HCT116 (cell line): ENCODE data around the gene AXIN2. TPM values are rescaled to one million over a fixed set of nuclear protein-coding genes. Genes with fewer than 3 reads are reported as not detected.
A peak's percentile ranks its signal among the peaks of the same experiment; 100 is the strongest.

Experiments used
- ATAC-seq: fragments of 200-7000 bp; cut with Tn5 transposase; 2 replicates; pipeline ENCODE4 v1.9.1; 2020; ENCODE audit warnings: mild to moderate bottlenecking, moderate library complexity
- BruUV-seq: library from RNA; stranded (reverse); fragments of 400-500 nt; replicated peaks from 2 replicates; lab custom pipeline; 2021; lab: Mats Ljungman, UMichigan
- CTCF ChIA-PET: fragments of 300-600 bp; sonication (Branson Sonifier 250); formaldehyde crosslinking; loops from one replicate; lab custom pipeline; 2021; ENCODE audit warnings: antibody characterized with exemption; lab: Charles Lee
- POLR2A ChIA-PET: fragments of 300-600, 350-600 bp; sonication (Branson Sonifier 250); formaldehyde crosslinking; loops from one replicate; lab custom pipeline; 2021; ENCODE audit warnings: antibody characterized with exemption; lab: Charles Lee
- RAD21 ChIA-PET, 2 experiments: fragments of 300-600 bp; sonication (Branson Sonifier 250); formaldehyde crosslinking; loops; one replicate each; lab custom pipeline; 2023; ENCODE audit warnings: low total read pairs in 2 of 2; ENCODE audit not compliant: uncharacterized antibody in 2 of 2, unreplicated experiment in 2 of 2, low non-redundant PET in 1 of 2; lab: Charles Lee
- DNase-seq: peaks from one replicate; pipeline ENCODE4 v3.0.0-alpha.2; 2010; ENCODE audit warnings: low read depth, low spot score
- H2AFZ ChIP-seq: fragments of 200-600 bp; shearing (Covaris generic), sonication (generic); 2 replicates; pipeline ENCODE4 v1.6.1; 2017; ENCODE audit warnings: low read depth, mixed run types, mixed read lengths, antibody characterized with exemption, low read length; ENCODE audit not compliant: poor library complexity, severe bottlenecking
- H3K27ac ChIP-seq: 2 replicates; pipeline ENCODE4 v1.5.1; 2012; ENCODE audit warnings: low read depth, low read length
- H3K27me3 ChIP-seq: fragments of 200-600 bp; sonication (generic); 2 replicates; pipeline ENCODE4 v1.6.1; 2016; ENCODE audit warnings: mixed run types, low read length, mixed read lengths; ENCODE audit not compliant: insufficient read depth
- H3K36me3 ChIP-seq, 2 experiments: fragments of 200-500 bp in 1 of 2; fragments of 200-600 bp in 1 of 2; sonication (Bioruptor generic) in 1 of 2; sonication (generic) in 1 of 2; 2 replicates each; pipeline versions ENCODE4 v1.5.1 to v1.6.1; 2014 to 2016; ENCODE audit warnings: low read length in 2 of 2, inconsistent platforms in 1 of 2, mixed read lengths in 1 of 2, mixed run types in 1 of 2; ENCODE audit not compliant: insufficient read depth in 2 of 2, control insufficient read depth in 1 of 2
- H3K4me1 ChIP-seq, 2 experiments: fragments of 200-600 bp in 1 of 2; sonication (generic) in 1 of 2; 2 replicates each; pipeline versions ENCODE4 v1.5.1 to v1.6.1; 2012 to 2017; ENCODE audit warnings: low read length in 2 of 2, inconsistent platforms in 1 of 2, mild to moderate bottlenecking in 1 of 2, mixed read lengths in 1 of 2, mixed run types in 1 of 2, moderate library complexity in 1 of 2; ENCODE audit not compliant: insufficient read depth in 2 of 2, control insufficient read depth in 1 of 2
- H3K4me2 ChIP-seq: fragments of 200-600 bp; sonication (generic); 2 replicates; pipeline ENCODE4 v1.6.1; 2017; ENCODE audit warnings: mixed run types, low read length, mixed read lengths
- H3K4me3 ChIP-seq, 2 experiments: fragments of 200-600 bp in 1 of 2; sonication (generic) in 1 of 2; replicated peaks in 1 of 2; 2 replicates each; pipeline ENCODE4 v1.5.1; 2011 to 2016; ENCODE audit warnings: low read length in 2 of 2, control low read depth in 1 of 2, low read depth in 1 of 2, mild to moderate bottlenecking in 1 of 2, mixed read lengths in 1 of 2, mixed run types in 1 of 2
- H3K79me2 ChIP-seq: fragments of 200-600 bp; sonication (generic); 2 replicates; pipeline ENCODE4 v1.6.1; 2017; ENCODE audit warnings: mild to moderate bottlenecking, mixed run types, low read length, moderate library complexity, mixed read lengths; ENCODE audit not compliant: insufficient read depth
- H3K9ac ChIP-seq: fragments of 200-600 bp; sonication (generic); 2 replicates; pipeline ENCODE4 v1.6.1; 2016; ENCODE audit warnings: low read length, mixed read lengths
- H3K9me2 ChIP-seq: fragments of 200-600 bp; sonication (generic), shearing (Covaris generic); 2 replicates; pipeline ENCODE4 v1.6.1; 2017; ENCODE audit warnings: mixed run types, mild to moderate bottlenecking, moderate library complexity; ENCODE audit not compliant: insufficient read depth
- H3K9me3 ChIP-seq, 2 experiments: fragments of 200-500 bp in 1 of 2; fragments of 200-600 bp in 1 of 2; sonication (Bioruptor generic) in 1 of 2; sonication (generic) in 1 of 2; 2 replicates each; pipeline ENCODE4 v1.6.1; 2014 to 2017; ENCODE audit warnings: low read length in 2 of 2, mixed read lengths in 2 of 2, inconsistent platforms in 1 of 2, low read depth in 1 of 2, mild to moderate bottlenecking in 1 of 2, mixed run types in 1 of 2, moderate library complexity in 1 of 2; ENCODE audit not compliant: control insufficient read depth in 1 of 2, insufficient read depth in 1 of 2
- H4K20me1 ChIP-seq: fragments of 200-600 bp; sonication (generic), shearing (Covaris generic); 2 replicates; pipeline ENCODE4 v1.6.1; 2017; ENCODE audit warnings: mixed run types, mild to moderate bottlenecking, moderate library complexity; ENCODE audit not compliant: insufficient read depth
- CBX3 ChIP-seq: IDR thresholded peaks from 2 replicates; pipeline ENCODE4 v1.6.1; 2012; ENCODE audit warnings: low read depth
- CEBPB ChIP-seq: IDR thresholded peaks from 2 replicates; pipeline ENCODE4 v1.6.1; 2012; ENCODE audit warnings: low read depth
- EGR1 ChIP-seq: IDR thresholded peaks from 2 replicates; pipeline ENCODE4 v1.6.1; 2012; ENCODE audit warnings: low read depth
- ELF1 ChIP-seq: IDR thresholded peaks from 2 replicates; pipeline ENCODE4 v1.6.1; 2012; ENCODE audit warnings: low read depth, borderline replicate concordance
- EZH2 ChIP-seq: fragments of 200-600 bp; sonication (generic); IDR thresholded peaks from 2 replicates; pipeline ENCODE4 v1.6.1; 2017; ENCODE audit warnings: antibody characterized with exemption, mixed run types
- EZH2phosphoT487 ChIP-seq: fragments of 200-600 bp; IDR thresholded peaks from 2 replicates; pipeline ENCODE4 v1.6.1; 2018; ENCODE audit warnings: antibody characterized with exemption, borderline replicate concordance
- FOSL1 ChIP-seq: IDR thresholded peaks from 2 replicates; pipeline ENCODE4 v1.6.1; 2012; ENCODE audit warnings: low read depth
- JUND ChIP-seq: IDR thresholded peaks from 2 replicates; pipeline ENCODE4 v1.6.1; 2012
- MAX ChIP-seq: IDR thresholded peaks from 2 replicates; pipeline ENCODE4 v1.6.1; 2012
- POLR2A ChIP-seq: IDR thresholded peaks from 2 replicates; pipeline ENCODE4 v1.7.0; 2011; ENCODE audit warnings: borderline replicate concordance; ENCODE audit not compliant: insufficient read depth, insufficient read length; ENCODE audit errors: extremely low read depth
- POLR2AphosphoS5 ChIP-seq: IDR thresholded peaks from 2 replicates; pipeline ENCODE4 v1.6.1; 2011; ENCODE audit warnings: mild to moderate bottlenecking, low read depth, low read length, moderate library complexity
- RAD21 ChIP-seq: IDR thresholded peaks from 2 replicates; pipeline ENCODE4 v1.6.1; 2012; ENCODE audit warnings: low read depth, mild to moderate bottlenecking
- SIN3A ChIP-seq: IDR thresholded peaks from 2 replicates; pipeline ENCODE4 v1.6.1; 2012; ENCODE audit warnings: low read depth
- SP1 ChIP-seq: IDR thresholded peaks from 2 replicates; pipeline ENCODE4 v1.6.1; 2012; ENCODE audit warnings: low read depth
- SRF ChIP-seq: IDR thresholded peaks from 2 replicates; pipeline ENCODE4 v1.6.1; 2012; ENCODE audit warnings: low read depth
- TCF7L2 ChIP-seq: IDR thresholded peaks from 2 replicates; pipeline ENCODE4 v1.7.0; 2011; ENCODE audit warnings: borderline replicate concordance, inconsistent platforms; ENCODE audit not compliant: insufficient read depth, insufficient read length; ENCODE audit errors: extremely low read depth
- YY1 ChIP-seq: IDR thresholded peaks from 2 replicates; pipeline ENCODE4 v1.6.1; 2011; ENCODE audit warnings: low read length, low read depth, moderate library complexity, mild to moderate bottlenecking; ENCODE audit not compliant: insufficient replicate concordance; ENCODE audit errors: extremely low read depth
- ZFX ChIP-seq: fragments of 450-650 bp; IDR thresholded peaks from 2 replicates; pipeline ENCODE4 v1.6.1; 2017
- intact Hi-C: fragments of 100-400 bp; cut with micrococcal nuclease; formaldehyde crosslinking; loops from 2 replicates; pipeline ENCODE4 v1.10.0; 2022
- total RNA-seq: library from RNA; stranded (reverse); gene quantifications from one replicate; pipeline ENCODE4 v1.2.1, GENCODE V29; 2021; ENCODE audit not compliant: unreplicated experiment
- TF ChIP-seq, protein P1 (sequence below): IDR thresholded peaks from 2 replicates; pipeline ENCODE4 v1.6.1; 2012
- TF ChIP-seq, protein P2 (sequence below): IDR thresholded peaks from 2 replicates; pipeline ENCODE4 v1.6.1; 2011; ENCODE audit warnings: mild to moderate bottlenecking, low read length, moderate library complexity; ENCODE audit not compliant: insufficient replicate concordance; ENCODE audit errors: extremely low read depth
- TF ChIP-seq, protein P3 (sequence below), 3 experiments: fragments of 200-600 bp in 1 of 3; sonication (generic) in 1 of 3; IDR thresholded peaks in 2 of 3; conservative IDR thresholded peaks in 1 of 3; 2 replicates each; pipeline ENCODE4 v1.5.1; 2012 to 2017; ENCODE audit warnings: low read depth in 2 of 3, low read length in 2 of 3, antibody characterized with exemption in 1 of 3, borderline replicate concordance in 1 of 3, control low read depth in 1 of 3, mild to moderate bottlenecking in 1 of 3, mixed read lengths in 1 of 3, mixed run types in 1 of 3, moderate library complexity in 1 of 3; ENCODE audit not compliant: insufficient read depth in 1 of 3

The AXIN2 gene
- total RNA-seq, 1 experiment from 2014 or later = 7.1 TPM

GRCh38 chr17:65557349-65558310 is 3.8 kb downstream of the AXIN2 start:
- Histone ChIP-seq H3K4me3 (peak overlapping the region in 1 of 2 experiments; percentile 15; a peak in 2 of 4 replicates), H3K9me2 (no peaks in the 10 kb centered on the region), H3K4me2 (peak overlapping the region; percentile 94), H3K9me3 (no peaks in the 10 kb centered on the region), H3K27ac (peak overlapping the region; percentile 86), H4K20me1 (no peaks in the 10 kb centered on the region), H2AFZ (no peak overlapping the region), H3K9ac (no peak overlapping the region), H3K27me3 (no peaks in the 10 kb centered on the region), H3K79me2 (peaks cover 10% of the 10 kb centered on the region), H3K36me3 (no peaks in the 10 kb centered on the region; a peak in 1 of 4 replicates), H3K4me1 (peaks cover 28 to 52% of the 10 kb centered on the region in 2 experiments)
- ChIA-PET POLR2A (interaction anchor here (0.8 kb wide), 1 partner anchor 157 kb away, joined by 3 read pairs; no protein-coding TSS in a partner anchor), RAD21 (interaction anchor here (1.7 to 2.6 kb wide), 2 partner anchors 264 to 326 kb away, joined by 5 to 11 read pairs; no protein-coding TSS in a partner anchor), CTCF (interaction anchor here (0.6 to 2.5 kb wide), 10 partner anchors 9 to 608 kb away, joined by 3 to 35 read pairs (median 4); no protein-coding TSS in a partner anchor)
- DNase-seq (peak; percentile 88), ATAC-seq (peak; percentile 39)
- intact Hi-C loops = loop anchor here (1.0 to 5.0 kb wide), 4 partner anchors 139 to 430 kb away; no protein-coding TSS in a partner anchor
- BruUV-seq = TSS peak; percentile 38
- TF ChIP-seq POLR2AphosphoS5 (peak; percentile 34; the same call in 1 of the 2 replicates), CEBPB (no peak), EZH2phosphoT487 (no peak), ELF1 (no peak), EZH2 (no peak), ZFX (no peak), YY1 (no peak), SIN3A (0 out of 2 replicates have a peak, but pooled peaks have one; percentile 57), POLR2A (no peak), SP1 (peak; percentile 77), MAX (peak; percentile 27; the same call in 1 of the 2 replicates), JUND (peak; percentile 85), CBX3 (peak; percentile 83), FOSL1 (peak; percentile 77), TCF7L2 (peak; percentile 29), SRF (peak; percentile 40; the same call in 1 of the 2 replicates), EGR1 (no peak), RAD21 (peak; percentile 11; the same call in 1 of the 2 replicates)
- TF ChIP-seq, protein P1, sequence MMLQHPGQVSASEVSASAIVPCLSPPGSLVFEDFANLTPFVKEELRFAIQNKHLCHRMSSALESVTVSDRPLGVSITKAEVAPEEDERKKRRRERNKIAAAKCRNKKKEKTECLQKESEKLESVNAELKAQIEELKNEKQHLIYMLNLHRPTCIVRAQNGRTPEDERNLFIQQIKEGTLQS = no peak
- TF ChIP-seq, protein P2, sequence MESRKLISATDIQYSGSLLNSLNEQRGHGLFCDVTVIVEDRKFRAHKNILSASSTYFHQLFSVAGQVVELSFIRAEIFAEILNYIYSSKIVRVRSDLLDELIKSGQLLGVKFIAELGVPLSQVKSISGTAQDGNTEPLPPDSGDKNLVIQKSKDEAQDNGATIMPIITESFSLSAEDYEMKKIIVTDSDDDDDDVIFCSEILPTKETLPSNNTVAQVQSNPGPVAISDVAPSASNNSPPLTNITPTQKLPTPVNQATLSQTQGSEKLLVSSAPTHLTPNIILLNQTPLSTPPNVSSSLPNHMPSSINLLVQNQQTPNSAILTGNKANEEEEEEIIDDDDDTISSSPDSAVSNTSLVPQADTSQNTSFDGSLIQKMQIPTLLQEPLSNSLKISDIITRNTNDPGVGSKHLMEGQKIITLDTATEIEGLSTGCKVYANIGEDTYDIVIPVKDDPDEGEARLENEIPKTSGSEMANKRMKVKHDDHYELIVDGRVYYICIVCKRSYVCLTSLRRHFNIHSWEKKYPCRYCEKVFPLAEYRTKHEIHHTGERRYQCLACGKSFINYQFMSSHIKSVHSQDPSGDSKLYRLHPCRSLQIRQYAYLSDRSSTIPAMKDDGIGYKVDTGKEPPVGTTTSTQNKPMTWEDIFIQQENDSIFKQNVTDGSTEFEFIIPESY = no peak
- TF ChIP-seq, protein P3, sequence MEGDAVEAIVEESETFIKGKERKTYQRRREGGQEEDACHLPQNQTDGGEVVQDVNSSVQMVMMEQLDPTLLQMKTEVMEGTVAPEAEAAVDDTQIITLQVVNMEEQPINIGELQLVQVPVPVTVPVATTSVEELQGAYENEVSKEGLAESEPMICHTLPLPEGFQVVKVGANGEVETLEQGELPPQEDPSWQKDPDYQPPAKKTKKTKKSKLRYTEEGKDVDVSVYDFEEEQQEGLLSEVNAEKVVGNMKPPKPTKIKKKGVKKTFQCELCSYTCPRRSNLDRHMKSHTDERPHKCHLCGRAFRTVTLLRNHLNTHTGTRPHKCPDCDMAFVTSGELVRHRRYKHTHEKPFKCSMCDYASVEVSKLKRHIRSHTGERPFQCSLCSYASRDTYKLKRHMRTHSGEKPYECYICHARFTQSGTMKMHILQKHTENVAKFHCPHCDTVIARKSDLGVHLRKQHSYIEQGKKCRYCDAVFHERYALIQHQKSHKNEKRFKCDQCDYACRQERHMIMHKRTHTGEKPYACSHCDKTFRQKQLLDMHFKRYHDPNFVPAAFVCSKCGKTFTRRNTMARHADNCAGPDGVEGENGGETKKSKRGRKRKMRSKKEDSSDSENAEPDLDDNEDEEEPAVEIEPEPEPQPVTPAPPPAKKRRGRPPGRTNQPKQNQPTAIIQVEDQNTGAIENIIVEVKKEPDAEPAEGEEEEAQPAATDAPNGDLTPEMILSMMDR (IDR thresholded peaks at IDR 0.05 in 2 of 3, conservative IDR thresholded peaks at IDR 0.05 in 1 of 3; ENCODE audit: borderline replicate concordance in 1 of 3, insufficient read depth in 1 of 3, low read depth in 2 of 3, low read length in 2 of 3) = no peak
